A673 (cell line): Measurements from ENCODE around the gene CCDC15. TPM values are rescaled to one million over a fixed set of nuclear protein-coding genes. Genes with fewer than 3 reads are reported as not detected.

Experiments
- BruUV-seq: library from RNA; stranded (reverse); fragments of 400-500 nt; replicated peaks from 2 replicates; lab custom pipeline; 2021; lab: Mats Ljungman, UMichigan
- CTCF ChIA-PET: fragments of 300-600 bp; sonication (Branson Sonifier 250); formaldehyde crosslinking; loops from one replicate; lab custom pipeline; 2022; ENCODE audit warnings: antibody characterized with exemption; lab: Charles Lee
- POLR2A ChIA-PET: fragments of 300-600 bp; sonication (Branson Sonifier 250); formaldehyde crosslinking; loops from one replicate; lab custom pipeline; 2022; ENCODE audit warnings: antibody characterized with exemption; ENCODE audit not compliant: low non-redundant PET; lab: Charles Lee
- DNase-seq: peaks from one replicate; pipeline ENCODE4 v3.0.0-alpha.2; 2015; ENCODE audit warnings: low spot score
- H3K27ac ChIP-seq: fragments of 200-600 bp; sonication (generic); 2 replicates; pipeline ENCODE4 v1.5.1; 2016; ENCODE audit warnings: mixed run types, low read depth, mild to moderate bottlenecking, mixed read lengths, antibody characterized with exemption, low read length; ENCODE audit not compliant: poor library complexity, severe bottlenecking
- H3K27me3 ChIP-seq: fragments of 200-600 bp; sonication (generic); replicated peaks from 2 replicates; pipeline ENCODE4 v1.6.1; 2017; ENCODE audit warnings: mixed run types, low read depth, mild to moderate bottlenecking, mixed read lengths, antibody characterized with exemption, low read length; ENCODE audit not compliant: insufficient read depth, poor library complexity
- H3K36me3 ChIP-seq: fragments of 200-600 bp; sonication (generic); 2 replicates; pipeline ENCODE4 v1.6.1; 2016; ENCODE audit warnings: mixed run types, mild to moderate bottlenecking, mixed read lengths, antibody characterized with exemption, low read length; ENCODE audit not compliant: insufficient read depth, poor library complexity, severe bottlenecking
- H3K4me1 ChIP-seq: fragments of 200-600 bp; sonication (generic); 2 replicates; pipeline ENCODE4 v1.6.1; 2017; ENCODE audit warnings: mixed run types, mild to moderate bottlenecking, mixed read lengths, antibody characterized with exemption, low read length; ENCODE audit not compliant: insufficient read depth, poor library complexity, severe bottlenecking
- H3K4me3 ChIP-seq: fragments of 200-600 bp; sonication (generic); 2 replicates; pipeline ENCODE4 v1.5.1; 2016; ENCODE audit warnings: low read depth, mixed run types, mild to moderate bottlenecking, mixed read lengths, low read length; ENCODE audit not compliant: poor library complexity, severe bottlenecking
- H3K9me3 ChIP-seq: fragments of 200-600 bp; sonication (generic); 2 replicates; pipeline ENCODE4 v1.6.1; 2016; ENCODE audit warnings: mixed run types, low read depth, mild to moderate bottlenecking, mixed read lengths, antibody characterized with exemption, low read length; ENCODE audit not compliant: poor library complexity, severe bottlenecking
- CTCF ChIP-seq: fragments of 300-800, 200-600 bp; sonication (generic); conservative IDR thresholded peaks from 2 replicates; pipeline ENCODE4 v1.5.1; 2017; ENCODE audit warnings: low read depth, mild to moderate bottlenecking, antibody characterized with exemption, low read length, moderate library complexity, mixed read lengths
- EZH2 ChIP-seq: fragments of 200-600 bp; sonication (generic); IDR thresholded peaks from 2 replicates; pipeline ENCODE4 v1.6.1; 2017; ENCODE audit warnings: borderline replicate concordance, low read depth, mild to moderate bottlenecking, mixed read lengths, antibody characterized with exemption, low read length; ENCODE audit not compliant: poor library complexity, severe bottlenecking
- intact Hi-C: fragments of 100-400 bp; cut with micrococcal nuclease; formaldehyde crosslinking; loops from one replicate; pipeline ENCODE4 v1.10.0; 2022; ENCODE audit not compliant: unreplicated experiment
- total RNA-seq: library from RNA; stranded (reverse); gene quantifications from 2 replicates; pipeline ENCODE4 v1.2.3, GENCODE V29; 2021

CCDC15 gene
- total RNA-seq, 1 experiment from 2014 or later, result 5.4 TPM

DNA sequence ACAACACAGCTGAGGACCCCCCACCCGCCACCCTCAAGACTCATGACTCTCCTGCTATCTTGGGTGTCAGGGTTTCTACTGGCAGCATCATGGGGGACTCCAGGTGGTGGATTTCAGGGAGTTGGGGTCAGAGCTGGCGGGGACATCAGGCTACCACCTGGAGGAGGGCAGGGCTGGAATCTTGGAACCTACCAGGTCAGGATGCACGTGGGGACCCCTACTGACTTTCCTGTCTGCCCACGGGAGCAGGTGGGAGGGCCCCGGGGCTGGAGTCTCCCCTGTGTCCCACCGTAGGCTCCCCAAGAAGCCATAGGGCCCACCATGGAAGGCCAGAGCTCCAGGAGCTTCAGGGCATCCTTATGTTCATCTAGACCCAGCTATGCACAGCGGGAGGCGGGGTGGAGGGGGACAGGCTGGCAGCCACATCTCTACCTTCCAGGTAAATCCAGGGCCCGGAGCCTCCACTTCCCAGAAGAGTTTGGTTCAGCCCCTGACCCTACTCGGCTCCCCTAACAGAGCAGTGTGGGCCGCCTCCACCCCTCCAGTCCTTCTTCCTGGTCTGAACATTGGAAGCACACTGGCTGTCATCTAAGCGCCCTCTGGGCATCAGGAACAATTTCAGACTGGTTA, 119.1 kb downstream of the CCDC15 start:
- intact Hi-C loops, result no loop called here
- POLR2A ChIA-PET, result no interaction called here
- DNase-seq, result no peak
- H3K27ac ChIP-seq, result no peak overlapping the region
- no TSS peak for BruUV-seq
- TF ChIP-seq CTCF, result no peak
- TF ChIP-seq EZH2, result no peak
- H3K4me1 ChIP-seq, result no peaks in the 10 kb centered on the region
- H3K27me3 ChIP-seq, result no peaks in the 10 kb centered on the region
- CTCF ChIA-PET, result no interaction called here
- H3K36me3 ChIP-seq, result no peaks in the 10 kb centered on the region
- no peak overlapping the region for H3K4me3 ChIP-seq
- H3K9me3 ChIP-seq, result no peaks in the 10 kb centered on the region

DNA sequence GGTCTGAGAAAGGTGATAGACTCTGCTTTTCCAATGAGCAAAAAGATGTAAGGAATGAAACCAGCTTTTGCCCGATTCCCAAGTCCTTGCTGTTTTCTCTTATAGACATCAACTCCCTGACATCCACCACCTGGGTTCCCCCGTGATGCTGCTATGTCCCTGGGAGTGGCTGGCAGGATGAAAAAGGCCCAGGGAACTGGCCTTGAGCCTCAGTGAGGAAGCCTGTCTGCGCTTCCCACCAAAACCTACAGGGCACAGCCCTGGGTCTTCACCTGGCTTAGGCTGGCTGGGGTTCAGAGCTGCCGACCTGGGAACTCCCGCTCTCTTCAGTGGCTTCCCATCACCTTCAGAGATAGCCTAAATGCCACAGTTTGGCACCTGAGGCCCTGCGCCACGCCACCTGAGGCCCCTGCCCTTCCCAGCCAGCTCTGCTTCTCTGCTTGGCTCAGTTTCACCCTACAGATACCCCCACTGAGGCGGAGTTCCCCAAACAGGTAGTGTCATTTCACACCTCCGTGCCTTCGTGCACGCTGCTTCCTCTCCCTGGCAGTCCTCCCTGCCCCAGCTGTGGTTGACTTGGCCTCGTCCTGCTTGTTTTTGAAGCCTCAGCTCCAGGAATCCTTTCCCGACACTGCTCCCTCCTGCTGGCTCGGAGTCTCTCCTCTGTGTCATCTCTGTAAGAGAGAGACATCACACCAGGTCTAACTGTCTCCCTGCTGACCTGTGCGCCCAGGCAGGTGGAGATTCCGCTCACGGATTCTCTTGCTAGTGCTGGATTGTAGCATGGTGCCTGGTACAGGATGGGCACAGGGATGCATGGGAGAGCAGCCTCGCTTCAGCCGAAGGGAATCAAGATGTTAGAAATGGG, 119.8 kb downstream of the CCDC15 start:
- H3K9me3 ChIP-seq, result no peaks in the 10 kb centered on the region
- DNase-seq, result no peak

More for the DNA sequence above, 119.8 kb downstream of the CCDC15 start:
- Histone ChIP-seq H3K27me3 (no peaks in the 10 kb centered on the region), H3K4me3 (no peak overlapping the region), H3K4me1 (no peaks in the 10 kb centered on the region), H3K36me3 (no peaks in the 10 kb centered on the region), H3K27ac (no peak overlapping the region)
- intact Hi-C loops, result no loop called here
- ChIA-PET CTCF (no interaction called here), POLR2A (no interaction called here)
- no TSS peak for BruUV-seq
- no peak for TF ChIP-seq EZH2
- TF ChIP-seq CTCF, result no peak
